Esophagus muscularis mucosa (tissue), 4 donors: ENCODE results near the gene ZNF787. TPM values are rescaled to one million over a fixed set of nuclear protein-coding genes. Genes with fewer than 3 reads are reported as not detected.
A peak's percentile ranks its signal among the peaks of the same experiment; 100 is the strongest.

Source experiments
- DNase-seq: peaks from one replicate; pipeline ENCODE4 v3.0.0-alpha.2; 2017; ENCODE audit errors: extremely low spot score
- H3K27ac ChIP-seq, 4 donors: fragments of 200-600 bp; sonication (generic); replicated peaks in 1 of 4; 1 replicate in 3 of 4; 2 replicates in 1 of 4; pipeline ENCODE4 v1.5.1; 2016 to 2019; ENCODE audit warnings: mild to moderate bottlenecking in 1 of 4
- H3K27me3 ChIP-seq, 4 donors: fragments of 200-600 bp; sonication (generic); one replicate each; pipeline versions ENCODE4 v1.5.1 to v1.6.0; 2016 to 2019
- H3K36me3 ChIP-seq, 4 donors: fragments of 200-600 bp; sonication (generic); one replicate each; pipeline ENCODE4 v1.5.1; 2016 to 2019
- H3K4me1 ChIP-seq, 4 donors: fragments of 200-600 bp; sonication (generic); one replicate each; pipeline ENCODE4 v1.5.1; 2016 to 2019
- H3K4me3 ChIP-seq, 4 donors: fragments of 200-600 bp; sonication (generic); 1 replicate in 2 of 4; 2 replicates in 2 of 4; pipeline ENCODE4 v1.5.1; 2016 to 2019; ENCODE audit warnings: mild to moderate bottlenecking in 4 of 4, moderate library complexity in 1 of 4
- H3K9me3 ChIP-seq, 4 donors: fragments of 200-600 bp; sonication (generic); 1 replicate in 3 of 4; 2 replicates in 1 of 4; pipeline ENCODE4 v1.5.1; 2016 to 2019
- CTCF ChIP-seq, 3 experiments: fragments of 200-600 bp in 2 of 3; fragments of 450-650 bp in 1 of 3; sonication (generic) in 2 of 3; IDR thresholded peaks; one replicate each; pipeline ENCODE4 v1.5.1; 2017 to 2019; ENCODE audit warnings: antibody characterized with exemption in 3 of 3, mild to moderate bottlenecking in 2 of 3, moderate library complexity in 1 of 3
- EP300 ChIP-seq: sonication (generic); formaldehyde crosslinking; IDR thresholded peaks from one replicate; pipeline ENCODE4 v1.6.1; 2017; ENCODE audit warnings: antibody characterized with exemption
- POLR2A ChIP-seq: fragments of 450-650 bp; IDR thresholded peaks from one replicate; pipeline ENCODE4 v1.6.1; 2017; ENCODE audit warnings: antibody characterized with exemption, moderate library complexity, mild to moderate bottlenecking, low read depth
- POLR2AphosphoS5 ChIP-seq, 2 donors: sonication (generic); formaldehyde crosslinking; IDR thresholded peaks; one replicate each; pipeline ENCODE4 v1.6.1; 2017; ENCODE audit warnings: antibody characterized with exemption in 2 of 2
- WGBS: methylation state at CpG from one replicate; pipeline ENCODE4 v1.1.5; 2018; 5-methylcytosine and 5-hydroxymethylcytosine counted together
- intact Hi-C: fragments of 100-400 bp; cut with DNase I; formaldehyde crosslinking; loops from one replicate; pipeline ENCODE4 v1.15.1; 2023
- total RNA-seq, 4 donors: library from RNA; depleted of rRNA; stranded (reverse); fragments of >200 nt; gene quantifications; one replicate each; pipeline versions ENCODE4 v1.1.0 to v1.2.1, GENCODE V29; 2016

Gene ZNF787
- total RNA-seq, 4 donors from 2014 or later = 15.0 to 34.2 (median 28.4) TPM

- WGBS = 68% methylated on average over 15 of the region's 16 CpGs
- H3K27me3 ChIP-seq = no peaks in the 10 kb centered on the region
- intact Hi-C loops = no loop called here
- H3K27ac ChIP-seq = no peak overlapping the region
- DNase-seq = no peak
- H3K4me3 ChIP-seq = no peak overlapping the region
- no peaks in the 10 kb centered on the region for H3K36me3 ChIP-seq
- no peaks in the 10 kb centered on the region for H3K9me3 ChIP-seq
- H3K4me1 ChIP-seq = peaks cover 6 to 9% (median 8%) of the 10 kb centered on the region in 4 donors
- no peak for TF ChIP-seq EP300
- TF ChIP-seq CTCF (IDR thresholded peaks at IDR 0.05) = no peak
- TF ChIP-seq POLR2AphosphoS5 (IDR thresholded peaks at IDR 0.05) = no peak
- no peak for TF ChIP-seq POLR2A
Observed at GRCh38 chr19:56125806-56126590, 4.9 kb upstream of the ZNF787 start.

DNA sequence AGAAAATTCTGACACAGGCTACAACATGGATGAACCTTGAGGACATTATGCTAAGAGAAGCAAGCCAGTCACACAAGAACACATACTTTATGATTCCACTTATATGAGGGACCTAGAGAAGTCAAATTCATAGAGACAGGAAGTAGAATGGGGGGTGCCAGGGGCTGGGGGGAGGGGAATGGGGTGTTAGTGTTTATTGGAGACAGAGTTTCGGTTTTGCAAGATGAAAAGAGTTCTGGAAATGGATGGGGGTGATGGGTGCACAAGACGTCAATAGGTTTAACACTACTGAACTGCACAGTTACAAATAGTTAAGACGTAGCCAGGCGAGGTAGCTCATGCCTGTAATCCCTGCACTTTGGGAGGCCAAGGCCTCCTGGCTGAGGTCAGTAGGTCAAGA lies 3.5 kb upstream of the ZNF787 start:
- no peak overlapping the region for H3K27ac ChIP-seq
- H3K9me3 ChIP-seq = no peaks in the 10 kb centered on the region
- H3K27me3 ChIP-seq = no peaks in the 10 kb centered on the region
- H3K4me1 ChIP-seq = peaks cover 10 to 18% (median 17%) of the 10 kb centered on the region in 4 donors
- 91% methylated on average over 4 of the region's 4 CpGs for WGBS
- DNase-seq = no peak
- H3K4me3 ChIP-seq = no peak overlapping the region
- H3K36me3 ChIP-seq = no peaks in the 10 kb centered on the region
- TF ChIP-seq EP300 = no peak
- TF ChIP-seq POLR2A = no peak
- TF ChIP-seq POLR2AphosphoS5 (IDR thresholded peaks at IDR 0.05) = no peak
- no peak for TF ChIP-seq CTCF (IDR thresholded peaks at IDR 0.05)
- intact Hi-C loops = no loop called here

GRCh38 chr19:56123266-56123891 lies 2.3 kb upstream of the ZNF787 start:
- 85% methylated on average over 16 of the region's 16 CpGs for WGBS
- Histone ChIP-seq H3K4me1 (peaks cover 22 to 30% (median 29%) of the 10 kb centered on the region in 4 donors), H3K4me3 (no peak overlapping the region), H3K27ac (peak overlapping the region in 2 of 4 donors; percentile 36 to 98), H3K9me3 (no peaks in the 10 kb centered on the region), H3K27me3 (no peaks in the 10 kb centered on the region), H3K36me3 (no peaks in the 10 kb centered on the region)
- no peak for DNase-seq
- intact Hi-C loops = no loop called here
- TF ChIP-seq POLR2A (no peak), CTCF (IDR thresholded peaks at IDR 0.05) (no peak), POLR2AphosphoS5 (IDR thresholded peaks at IDR 0.05) (peak in 1 of 2 donors; percentile 21)

GRCh38 chr19:56120371-56121179 lies 520 bp downstream of the ZNF787 start:
- H3K27ac ChIP-seq = peak overlapping the region; percentile 96 to 98 (median 97)
- WGBS = no CpG with 5 or more reads among the region's 99 CpGs
- no peaks in the 10 kb centered on the region for H3K27me3 ChIP-seq
- H3K4me3 ChIP-seq = peak overlapping the region; percentile 67 to 96 (median 92)
- H3K36me3 ChIP-seq = peaks cover 0 to 6% (median under 1%) of the 10 kb centered on the region in 4 donors
- DNase-seq = no peak
- TF ChIP-seq EP300 (no peak), POLR2AphosphoS5 (IDR thresholded peaks at IDR 0.05) (peak; percentile 39 to 56), CTCF (IDR thresholded peaks at IDR 0.05) (peak in 1 of 3 experiments; percentile 14), POLR2A (no peak)
- no peaks in the 10 kb centered on the region for H3K9me3 ChIP-seq
- intact Hi-C loops = no loop called here
- peaks cover 47 to 58% (median 57%) of the 10 kb centered on the region in 4 donors for H3K4me1 ChIP-seq
